GM12874 (cell line): ENCODE measurements around the gene TSPAN9.

ENCODE experiments used
- CTCF ChIP-seq: IDR thresholded peaks from 2 replicates; pipeline ENCODE4 v1.5.1; 2011; ENCODE audit warnings: low read depth, mild to moderate bottlenecking, control low read depth, low read length, moderate library complexity; ENCODE audit not compliant: insufficient read depth

The TSPAN9 gene, protein sequence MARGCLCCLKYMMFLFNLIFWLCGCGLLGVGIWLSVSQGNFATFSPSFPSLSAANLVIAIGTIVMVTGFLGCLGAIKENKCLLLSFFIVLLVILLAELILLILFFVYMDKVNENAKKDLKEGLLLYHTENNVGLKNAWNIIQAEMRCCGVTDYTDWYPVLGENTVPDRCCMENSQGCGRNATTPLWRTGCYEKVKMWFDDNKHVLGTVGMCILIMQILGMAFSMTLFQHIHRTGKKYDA

GRCh38 chr12:3076730-3077571 lies at the start of gene TSPAN9:
TSPAN9 (plus strand) TSS chr12:3077379; CDS start chr12:3201194, 123,815 bp downstream.
- TF ChIP-seq CTCF: no peak

- TF ChIP-seq CTCF: no peak
These were observed 49.1 kb upstream of the TSPAN9 start for GRCh38 chr12:3028108-3028507.

GRCh38 chr12:3030821-3031429 lies 46.3 kb upstream of the TSPAN9 start:
- no peak for TF ChIP-seq CTCF

DNA sequence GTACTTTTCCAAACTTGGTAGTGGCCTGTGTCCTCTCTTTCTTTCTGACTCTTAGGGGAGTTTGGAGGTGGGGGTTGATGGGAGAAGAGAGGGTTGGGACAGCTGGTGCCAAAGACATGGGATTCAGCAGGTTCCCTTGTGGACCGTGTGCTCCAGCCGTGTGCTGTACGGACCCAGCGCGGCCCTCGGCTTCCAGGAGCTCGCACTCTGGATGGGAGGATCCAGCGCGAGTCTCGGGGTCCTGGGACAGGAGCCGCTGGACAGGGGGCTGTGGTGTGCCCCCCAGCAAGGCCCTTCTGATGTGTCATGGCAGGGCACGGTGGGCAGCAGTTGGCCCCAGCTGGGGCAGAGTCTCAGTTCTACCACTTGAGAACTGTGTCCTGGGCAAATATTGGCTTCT lies 45.0 kb upstream of the TSPAN9 start:
- TF ChIP-seq CTCF: no peak

- TF ChIP-seq CTCF: no peak
These were observed 44.2 kb upstream of the TSPAN9 start for GRCh38 chr12:3032770-3033538.

GRCh38 chr12:3033539-3033867 lies 43.7 kb upstream of the TSPAN9 start:
- TF ChIP-seq CTCF: no peak
